ENCODE measurements around the gene EZR. TPM values are rescaled to one million over a fixed set of nuclear protein-coding genes. Genes with fewer than 3 reads are reported as not detected.
A peak's percentile ranks its signal among the peaks of the same experiment; 100 is the strongest.

The EZR gene
- total RNA-seq, 4 donors from 2014 or later: 201 to 515 (median 470) TPM

- no peak for DNase-seq
- TF ChIP-seq POLR2A (IDR thresholded peaks at IDR 0.05): no peak
- TF ChIP-seq CTCF (IDR thresholded peaks at IDR 0.05): no peak
- Histone ChIP-seq H3K36me3 (peaks cover 0 to 85% (median 0%) of the 10 kb centered on the region in 3 donors), H3K4me1 (peaks cover 0 to 42% (median 0%) of the 10 kb centered on the region in 4 donors), H3K27ac (peak overlapping the region in 1 of 4 donors; percentile 12), H3K4me3 (no peak overlapping the region), H3K27me3 (no peaks in the 10 kb centered on the region), H3K9me3 (no peaks in the 10 kb centered on the region)
Measured at GRCh38 chr6:158777510-158777909, 41.7 kb downstream of the EZR start.

- DNase-seq: no peak
- TF ChIP-seq POLR2A (IDR thresholded peaks at IDR 0.05): no peak
- no peak for TF ChIP-seq CTCF (IDR thresholded peaks at IDR 0.05)
- Histone ChIP-seq H3K9me3 (no peaks in the 10 kb centered on the region), H3K4me3 (no peak overlapping the region), H3K4me1 (peaks cover 0 to 37% (median 0%) of the 10 kb centered on the region in 4 donors), H3K27me3 (no peaks in the 10 kb centered on the region), H3K36me3 (peaks cover 0 to 84% (median 0%) of the 10 kb centered on the region in 3 donors), H3K27ac (peak overlapping the region in 1 of 4 donors; percentile 12)
Measured at GRCh38 chr6:158776737-158777136, 42.4 kb downstream of the EZR start.

- H3K4me1 ChIP-seq: peaks cover 0 to 30% (median 0%) of the 10 kb centered on the region in 4 donors
Measured at GRCh38 chr6:158775832-158776231, 43.3 kb downstream of the EZR start.

GRCh38 chr6:158774717-158775449 lies 44.3 kb downstream of the EZR start:
- H3K4me1 ChIP-seq: peaks cover 0 to 29% (median 0%) of the 10 kb centered on the region in 4 donors
- no peaks in the 10 kb centered on the region for H3K27me3 ChIP-seq
- TF ChIP-seq POLR2A (IDR thresholded peaks at IDR 0.05) (no peak), CTCF (IDR thresholded peaks at IDR 0.05) (no peak)
- H3K36me3 ChIP-seq: peaks cover 0 to 84% (median 7%) of the 10 kb centered on the region in 3 donors
- no peak overlapping the region for H3K4me3 ChIP-seq
- H3K27ac ChIP-seq: peak overlapping the region in 1 of 4 donors; percentile 91
- H3K9me3 ChIP-seq: no peaks in the 10 kb centered on the region
- no peak for DNase-seq

More at GRCh38 chr6:158775832-158776231, 43.3 kb downstream of the EZR start:
- Histone ChIP-seq H3K27me3 (no peaks in the 10 kb centered on the region), H3K27ac (peak overlapping the region in 1 of 4 donors; percentile 25), H3K36me3 (peaks cover 0 to 84% (median 3%) of the 10 kb centered on the region in 3 donors), H3K4me3 (no peak overlapping the region), H3K9me3 (no peaks in the 10 kb centered on the region)
- DNase-seq: no peak
- TF ChIP-seq CTCF (IDR thresholded peaks at IDR 0.05) (no peak), POLR2A (IDR thresholded peaks at IDR 0.05) (no peak)

GRCh38 chr6:158773581-158774449 lies 45.4 kb downstream of the EZR start:
- Histone ChIP-seq H3K4me1 (peaks cover 0 to 19% (median 0%) of the 10 kb centered on the region in 4 donors), H3K27me3 (no peaks in the 10 kb centered on the region), H3K27ac (peak overlapping the region in 3 of 4 donors; percentile 61 to 91 (median 78)), H3K36me3 (peaks cover 0 to 85% (median 7%) of the 10 kb centered on the region in 3 donors), H3K9me3 (no peaks in the 10 kb centered on the region), H3K4me3 (no peak overlapping the region)
- TF ChIP-seq POLR2A (IDR thresholded peaks at IDR 0.05) (no peak), CTCF (IDR thresholded peaks at IDR 0.05) (no peak)
- no peak for DNase-seq

Data from Peyer's patch (tissue), 4 donors.